ENCODE results near the gene MYLK.

Gene MYLK

DNA sequence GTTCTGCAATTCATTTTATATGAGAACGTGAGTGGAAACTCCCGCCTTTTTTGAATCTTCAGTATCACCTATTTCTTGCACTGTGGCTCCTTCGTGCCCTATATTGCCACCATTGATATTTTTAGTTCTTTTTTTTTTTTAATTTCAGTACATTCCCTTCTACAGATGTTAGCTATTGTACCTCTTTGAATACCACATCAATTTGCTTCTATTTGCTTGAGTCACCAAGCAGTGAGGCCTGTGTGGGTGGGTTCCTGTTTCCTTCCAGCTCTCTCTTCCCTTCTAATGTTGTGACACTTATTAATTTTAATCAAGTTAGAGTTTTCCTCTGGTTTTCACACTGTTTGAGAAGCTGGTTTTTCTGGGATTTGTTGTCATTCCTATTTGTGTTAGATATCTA lies 308.0 kb downstream of the MYLK start:
- peak; percentile 42 for DNase-seq (ENCODE audit: low read depth)
- H3K4me3 ChIP-seq (ENCODE audit: low read length): no peak overlapping the region
- TF ChIP-seq, protein P1, sequence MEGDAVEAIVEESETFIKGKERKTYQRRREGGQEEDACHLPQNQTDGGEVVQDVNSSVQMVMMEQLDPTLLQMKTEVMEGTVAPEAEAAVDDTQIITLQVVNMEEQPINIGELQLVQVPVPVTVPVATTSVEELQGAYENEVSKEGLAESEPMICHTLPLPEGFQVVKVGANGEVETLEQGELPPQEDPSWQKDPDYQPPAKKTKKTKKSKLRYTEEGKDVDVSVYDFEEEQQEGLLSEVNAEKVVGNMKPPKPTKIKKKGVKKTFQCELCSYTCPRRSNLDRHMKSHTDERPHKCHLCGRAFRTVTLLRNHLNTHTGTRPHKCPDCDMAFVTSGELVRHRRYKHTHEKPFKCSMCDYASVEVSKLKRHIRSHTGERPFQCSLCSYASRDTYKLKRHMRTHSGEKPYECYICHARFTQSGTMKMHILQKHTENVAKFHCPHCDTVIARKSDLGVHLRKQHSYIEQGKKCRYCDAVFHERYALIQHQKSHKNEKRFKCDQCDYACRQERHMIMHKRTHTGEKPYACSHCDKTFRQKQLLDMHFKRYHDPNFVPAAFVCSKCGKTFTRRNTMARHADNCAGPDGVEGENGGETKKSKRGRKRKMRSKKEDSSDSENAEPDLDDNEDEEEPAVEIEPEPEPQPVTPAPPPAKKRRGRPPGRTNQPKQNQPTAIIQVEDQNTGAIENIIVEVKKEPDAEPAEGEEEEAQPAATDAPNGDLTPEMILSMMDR (conservative IDR thresholded peaks at IDR 0.05; ENCODE audit: low read length): no peak

DNA sequence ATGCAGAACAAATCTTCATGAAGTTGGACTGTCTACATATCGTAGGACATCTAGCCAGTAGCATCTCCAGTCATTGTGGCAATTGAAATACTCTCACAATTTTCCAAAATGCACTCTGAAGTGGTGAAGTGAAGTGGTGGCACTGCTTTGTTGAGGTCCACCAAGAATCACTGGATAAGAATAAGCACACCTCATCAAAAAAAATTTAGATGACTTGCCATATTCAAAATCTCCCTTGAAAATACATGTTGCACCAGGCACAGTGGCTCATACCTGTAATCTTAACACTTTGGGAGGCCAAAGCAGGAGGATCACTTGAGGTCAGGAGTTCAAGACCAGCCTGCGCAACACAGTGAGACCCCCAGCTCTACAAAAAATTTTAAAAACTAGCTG lies 312.2 kb downstream of the MYLK start:
- TF ChIP-seq, protein P1 (conservative IDR thresholded peaks at IDR 0.05; ENCODE audit: low read length): no peak
- H3K4me3 ChIP-seq (ENCODE audit: low read length): no peak overlapping the region
- DNase-seq (ENCODE audit: low read depth): no peak

DNA sequence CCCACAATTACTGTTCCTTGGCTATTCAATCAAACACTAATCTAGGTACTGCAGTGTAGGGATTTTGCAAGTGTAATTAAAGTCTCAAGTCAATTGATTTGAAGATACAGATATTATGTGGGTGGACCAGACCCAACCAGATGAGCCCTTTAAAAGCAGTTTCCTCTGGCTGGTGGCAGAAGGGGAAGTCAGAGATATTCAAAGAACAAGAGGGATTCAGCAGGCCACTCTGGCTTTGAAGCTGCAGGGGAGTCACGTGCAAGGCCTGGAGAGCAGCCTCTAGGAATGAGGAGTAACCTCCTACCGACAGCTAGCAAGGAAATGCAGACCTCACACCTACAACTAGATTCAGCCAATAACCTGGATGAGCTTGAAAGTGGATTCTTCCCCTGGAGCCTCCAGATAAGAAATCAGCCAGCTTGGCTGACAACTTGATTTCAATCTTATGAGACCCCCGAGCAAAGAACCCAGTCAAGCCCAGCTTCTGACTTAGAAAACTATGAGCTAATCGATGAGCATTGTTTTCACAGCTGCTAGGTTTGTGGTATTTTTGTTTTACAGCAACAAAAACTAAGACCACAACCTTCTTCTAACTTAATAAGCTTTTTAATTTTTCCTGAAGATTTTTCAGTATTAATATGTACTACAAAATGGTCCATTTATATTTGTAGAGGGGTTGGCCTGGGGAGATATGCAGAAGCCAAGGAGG lies 312.7 kb downstream of the MYLK start:
- H3K4me3 ChIP-seq (ENCODE audit: low read length): no peak overlapping the region
- TF ChIP-seq, protein P1 (conservative IDR thresholded peaks at IDR 0.05; ENCODE audit: low read length): no peak
- DNase-seq (ENCODE audit: low read depth): no peak

DNA sequence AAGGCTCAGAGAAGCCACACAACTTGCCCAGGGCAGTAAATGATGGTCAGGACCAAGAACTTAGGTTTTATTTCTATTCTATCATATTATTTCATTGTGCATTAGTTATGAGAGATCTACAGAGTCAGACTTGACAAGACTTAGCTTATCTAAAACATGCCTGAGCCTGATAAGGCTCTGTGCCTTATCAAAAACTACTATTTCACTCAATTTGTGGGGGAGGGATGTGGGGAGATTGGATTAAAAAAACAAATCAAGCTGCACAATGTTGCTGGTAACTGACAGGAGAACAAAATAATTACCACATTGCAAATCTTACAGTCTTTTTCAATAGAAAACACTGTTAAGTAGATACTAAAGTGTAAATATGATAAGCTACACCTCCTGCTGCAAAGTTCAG lies 315.3 kb downstream of the MYLK start:
- DNase-seq (ENCODE audit: low read depth): no peak
- TF ChIP-seq, protein P1 (conservative IDR thresholded peaks at IDR 0.05; ENCODE audit: low read length): no peak

DNA sequence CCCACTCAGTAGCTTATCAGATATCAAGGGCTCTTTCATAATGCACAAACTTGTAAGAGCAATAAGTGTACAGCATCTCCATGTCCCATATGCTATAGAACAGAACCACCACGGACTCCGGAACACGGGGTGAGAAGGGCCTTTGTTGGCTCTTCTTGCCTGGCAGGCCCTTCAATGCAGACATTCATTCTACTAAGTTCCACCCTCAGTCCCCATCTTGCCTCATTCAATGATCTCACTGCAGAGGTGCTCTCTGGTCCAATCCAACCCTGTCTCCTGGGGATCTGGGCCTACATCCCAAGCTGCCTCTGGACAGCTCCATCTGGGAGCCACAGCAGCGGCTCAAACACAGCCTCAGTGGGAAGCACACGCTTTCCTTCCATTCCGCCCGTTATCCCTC lies 316.1 kb downstream of the MYLK start:
- no peak overlapping the region for H3K4me3 ChIP-seq (ENCODE audit: low read length)
- no peak for DNase-seq (ENCODE audit: low read depth)
- TF ChIP-seq, protein P1 (conservative IDR thresholded peaks at IDR 0.05; ENCODE audit: low read length): no peak

More for the DNA sequence above, 315.3 kb downstream of the MYLK start:
- no peak overlapping the region for H3K4me3 ChIP-seq (ENCODE audit: low read length)

DNA sequence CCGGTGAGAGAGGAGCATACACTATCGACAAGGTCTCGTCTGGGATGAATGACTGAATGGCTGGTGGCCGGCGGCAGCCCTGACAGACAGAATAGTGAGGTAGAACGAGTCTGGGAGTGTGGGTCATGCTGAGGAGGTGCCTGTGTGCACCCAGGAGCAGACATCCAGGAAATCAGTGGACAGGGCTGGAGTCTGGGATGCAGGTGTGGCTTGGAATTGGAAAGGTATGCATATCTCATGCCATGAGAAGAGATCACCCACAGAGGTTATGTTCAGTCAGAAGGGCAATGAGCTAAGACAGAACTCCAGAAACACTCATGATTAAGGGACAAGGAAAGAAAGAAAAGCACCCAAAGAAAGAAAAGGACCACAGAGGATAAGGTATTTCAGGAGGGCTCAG lies 320.1 kb downstream of the MYLK start:
- TF ChIP-seq, protein P1 (conservative IDR thresholded peaks at IDR 0.05; ENCODE audit: low read length): no peak
- DNase-seq (ENCODE audit: low read depth): no peak
- no peak overlapping the region for H3K4me3 ChIP-seq (ENCODE audit: low read length)

DNA sequence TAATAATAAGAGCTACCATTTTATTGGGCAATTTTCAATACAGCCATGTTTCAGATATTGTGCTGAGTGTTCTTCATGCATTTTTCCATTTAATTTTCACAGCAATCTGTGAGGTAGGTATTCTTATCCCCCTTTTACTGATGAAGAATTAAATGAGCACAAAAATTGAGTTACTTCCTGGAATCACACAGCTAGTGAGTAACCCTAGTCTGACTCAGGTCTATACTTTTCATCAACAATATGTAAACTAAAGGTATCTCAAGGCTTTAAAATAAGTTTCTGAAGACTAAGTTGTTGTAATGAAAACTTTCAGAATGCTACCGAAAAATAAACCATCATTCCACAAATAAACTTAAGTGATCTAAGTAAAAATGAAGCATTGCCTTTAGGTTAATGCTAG lies 321.6 kb downstream of the MYLK start:
- no peak overlapping the region for H3K4me3 ChIP-seq (ENCODE audit: low read length)
- DNase-seq (ENCODE audit: low read depth): no peak
- TF ChIP-seq, protein P1 (conservative IDR thresholded peaks at IDR 0.05; ENCODE audit: low read length): no peak

Data from AG10803 (cell line).